Activated naive CD4-positive, alpha-beta T cell treated with anti-CD3 and anti-CD28 coated beads, Interleukin-2, amount 50 U/mL, for 72 hours (primary cell): Measurements from ENCODE around the gene LYRM4. TPM values are rescaled to one million over a fixed set of nuclear protein-coding genes. Genes with fewer than 3 reads are reported as not detected.
"Not testable (repeated sequence)": the region's sequence is repeated elsewhere in the genome, so short reads cannot be mapped to it uniquely, and the experiment has no call there.

Experiments
- ATAC-seq, 2 donors: fragments of 150-1000 bp; cut with Tn5 transposase; 2 replicates each; pipeline ENCODE4 v1.10.0; 2021; ENCODE audit warnings: mild to moderate bottlenecking in 2 of 2, moderate library complexity in 2 of 2
- DNase-seq, 2 donors: peaks; one replicate each; pipeline ENCODE4 v3.0.0; 2021 to 2022; ENCODE audit warnings: low spot score in 2 of 2
- H3K27ac Mint-ChIP-seq, 2 donors: one replicate each; pipeline ENCODE4 v1.8.0; 2022; ENCODE audit warnings: mild to moderate bottlenecking in 2 of 2, mixed read lengths in 2 of 2
- H3K36me3 Mint-ChIP-seq, 2 donors: one replicate each; pipeline ENCODE4 v1.8.0; 2022; ENCODE audit warnings: mixed read lengths in 2 of 2
- H3K9me3 Mint-ChIP-seq, 2 donors: one replicate each; pipeline ENCODE4 v1.8.0; 2022; ENCODE audit warnings: mixed read lengths in 2 of 2
- total RNA-seq, 2 donors: library from RNA; stranded (reverse); gene quantifications; one replicate each; pipeline ENCODE4 v1.2.3, GENCODE V29; 2022

The LYRM4 gene
- total RNA-seq, 2 donors from 2014 or later: 32.7 to 40.7 TPM

DNA sequence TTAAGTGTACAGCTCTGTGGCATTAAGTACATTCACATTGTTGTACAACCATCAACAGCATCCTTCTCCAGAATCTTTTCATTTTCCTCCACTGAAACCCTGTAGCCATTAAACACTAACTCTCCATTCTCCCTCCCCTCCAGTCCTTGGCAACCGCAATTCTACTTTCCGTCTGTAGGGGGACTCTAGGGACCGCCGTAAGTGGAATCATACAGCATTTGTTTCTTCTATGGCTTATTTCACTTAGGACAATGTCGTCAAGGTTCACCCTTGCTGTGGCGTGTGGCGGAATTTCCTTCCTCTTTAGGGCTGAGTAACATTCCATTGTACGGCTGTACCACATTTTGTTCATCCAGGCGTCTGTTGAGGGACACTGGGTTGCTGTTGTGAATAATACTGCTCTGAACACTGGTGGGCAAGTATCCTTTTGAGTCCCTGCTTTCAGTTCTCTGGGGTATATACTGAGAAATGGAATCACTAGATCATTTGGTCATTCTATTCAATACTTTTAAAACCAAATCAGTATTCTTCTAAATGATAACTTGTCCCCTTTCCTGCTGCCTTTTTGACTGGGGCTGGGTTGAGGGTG lies 124.9 kb downstream of the LYRM4 start:
- ATAC-seq (no peak), DNase-seq (peak in 1 of 2 donors; percentile 43)
- no peaks in the 10 kb centered on the region for H3K9me3 Mint-ChIP-seq
- no peaks in the 10 kb centered on the region for H3K36me3 Mint-ChIP-seq
- no peak overlapping the region for H3K27ac Mint-ChIP-seq

DNA sequence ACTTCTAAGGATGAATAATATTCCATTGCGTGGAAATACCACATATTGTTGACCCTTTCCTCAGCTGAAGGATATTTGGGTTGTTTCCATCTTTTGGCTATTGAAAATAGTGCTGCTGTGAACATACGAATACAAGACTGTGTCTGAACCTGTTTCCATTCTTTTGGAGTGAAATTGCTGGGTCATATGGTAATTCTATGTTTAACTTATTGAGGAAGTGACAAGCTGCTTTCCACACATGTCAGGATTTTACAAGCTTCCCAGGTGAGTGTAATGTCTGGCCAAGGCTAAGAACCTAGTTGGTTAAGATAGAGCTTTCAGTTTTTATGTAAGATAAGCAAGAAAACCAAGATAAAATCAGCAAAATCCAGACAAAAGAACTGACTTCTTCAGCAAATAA lies 126.8 kb downstream of the LYRM4 start:
- ATAC-seq: no peak
- H3K9me3 Mint-ChIP-seq: no peaks in the 10 kb centered on the region
- DNase-seq: no peak

DNA sequence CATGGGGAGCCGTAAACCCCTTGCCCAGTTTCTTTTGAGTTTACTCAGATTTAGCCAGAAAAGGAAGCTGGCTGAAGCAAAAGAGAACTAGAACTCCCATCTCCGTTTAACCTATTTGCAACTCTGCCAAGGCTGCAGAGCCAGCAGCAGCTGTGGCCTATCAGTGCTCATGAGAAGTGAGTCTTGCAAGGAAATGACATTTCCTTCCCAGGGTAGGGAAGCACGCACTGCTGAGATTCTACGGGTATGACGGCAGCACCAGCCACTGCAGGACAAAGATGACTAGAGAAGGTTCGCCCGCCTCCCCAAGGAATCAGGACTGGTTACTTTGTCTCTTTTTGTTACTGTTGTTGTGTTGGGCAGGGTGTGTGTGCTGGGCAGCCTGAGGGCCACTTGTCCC lies 128.0 kb downstream of the LYRM4 start:
- H3K36me3 Mint-ChIP-seq: no peaks in the 10 kb centered on the region

More for the DNA sequence above, 126.8 kb downstream of the LYRM4 start:
- no peak overlapping the region for H3K27ac Mint-ChIP-seq
- H3K36me3 Mint-ChIP-seq: no peaks in the 10 kb centered on the region

GRCh38 chr6:5130135-5130866 lies 130.4 kb downstream of the LYRM4 start:
- Mint-ChIP-seq H3K9me3 (no peaks in the 10 kb centered on the region), H3K36me3 (no peaks in the 10 kb centered on the region), H3K27ac (no peak overlapping the region)
- ATAC-seq (no peak), DNase-seq (no peak)

More for the DNA sequence above, 128.0 kb downstream of the LYRM4 start:
- Mint-ChIP-seq H3K27ac (no peak overlapping the region), H3K9me3 (no peaks in the 10 kb centered on the region)
- DNase-seq (no peak), ATAC-seq (no peak)

DNA sequence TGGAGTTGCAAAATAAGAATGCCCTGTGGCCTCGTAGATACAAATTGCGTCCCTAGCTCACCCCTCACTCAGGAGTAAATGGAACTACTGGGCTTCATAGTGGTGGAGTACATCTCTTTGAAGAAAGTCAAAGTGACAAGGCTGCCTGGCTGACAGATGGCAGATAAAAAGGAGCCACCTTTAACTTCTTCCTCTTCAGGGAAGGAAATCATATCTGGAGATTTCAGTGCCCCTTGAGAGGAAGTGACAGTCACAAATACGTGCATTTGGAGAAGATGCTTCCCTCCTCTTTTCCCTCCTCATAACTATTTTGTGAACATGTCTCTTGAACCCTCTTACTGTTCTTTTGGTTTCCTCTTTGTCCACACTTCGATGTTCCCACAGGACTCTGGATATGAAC lies 132.4 kb downstream of the LYRM4 start:
- H3K36me3 Mint-ChIP-seq: no peaks in the 10 kb centered on the region
- no peaks in the 10 kb centered on the region for H3K9me3 Mint-ChIP-seq
- ATAC-seq (no peak), DNase-seq (no peak)
- H3K27ac Mint-ChIP-seq: peak overlapping the region in 1 of 2 donors; percentile 61

GRCh38 chr6:5127106-5127687 lies 133.6 kb downstream of the LYRM4 start:
- H3K27ac Mint-ChIP-seq: no peak overlapping the region

DNA sequence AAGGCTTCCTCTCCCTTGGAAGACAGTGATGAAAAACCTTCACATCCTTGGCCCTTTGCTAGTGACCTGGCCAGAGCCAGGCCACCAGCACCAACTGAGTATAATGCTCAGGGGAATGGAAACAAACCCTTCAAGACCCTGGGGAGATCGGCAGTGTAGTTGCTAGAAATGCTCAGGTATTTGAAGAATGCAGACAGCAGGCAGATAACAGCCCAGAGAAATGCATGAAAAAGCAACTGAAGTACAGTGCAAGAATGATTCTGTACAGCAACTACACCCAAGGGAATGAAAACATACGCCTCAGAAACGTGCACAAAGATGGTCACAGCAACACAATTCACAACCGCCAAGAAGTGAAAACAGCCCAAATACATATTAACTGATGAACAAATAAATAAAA lies 134.5 kb downstream of the LYRM4 start:
- H3K27ac Mint-ChIP-seq: no peak overlapping the region
- no peak for DNase-seq
- no peak for ATAC-seq
- H3K9me3 Mint-ChIP-seq: peaks cover 0 to under 1% of the 10 kb centered on the region in 2 donors
- no peaks in the 10 kb centered on the region for H3K36me3 Mint-ChIP-seq

More at GRCh38 chr6:5127106-5127687, 133.6 kb downstream of the LYRM4 start:
- no peak for ATAC-seq
- Mint-ChIP-seq H3K9me3 (no peaks in the 10 kb centered on the region), H3K36me3 (no peaks in the 10 kb centered on the region)
- DNase-seq: no peak

DNA sequence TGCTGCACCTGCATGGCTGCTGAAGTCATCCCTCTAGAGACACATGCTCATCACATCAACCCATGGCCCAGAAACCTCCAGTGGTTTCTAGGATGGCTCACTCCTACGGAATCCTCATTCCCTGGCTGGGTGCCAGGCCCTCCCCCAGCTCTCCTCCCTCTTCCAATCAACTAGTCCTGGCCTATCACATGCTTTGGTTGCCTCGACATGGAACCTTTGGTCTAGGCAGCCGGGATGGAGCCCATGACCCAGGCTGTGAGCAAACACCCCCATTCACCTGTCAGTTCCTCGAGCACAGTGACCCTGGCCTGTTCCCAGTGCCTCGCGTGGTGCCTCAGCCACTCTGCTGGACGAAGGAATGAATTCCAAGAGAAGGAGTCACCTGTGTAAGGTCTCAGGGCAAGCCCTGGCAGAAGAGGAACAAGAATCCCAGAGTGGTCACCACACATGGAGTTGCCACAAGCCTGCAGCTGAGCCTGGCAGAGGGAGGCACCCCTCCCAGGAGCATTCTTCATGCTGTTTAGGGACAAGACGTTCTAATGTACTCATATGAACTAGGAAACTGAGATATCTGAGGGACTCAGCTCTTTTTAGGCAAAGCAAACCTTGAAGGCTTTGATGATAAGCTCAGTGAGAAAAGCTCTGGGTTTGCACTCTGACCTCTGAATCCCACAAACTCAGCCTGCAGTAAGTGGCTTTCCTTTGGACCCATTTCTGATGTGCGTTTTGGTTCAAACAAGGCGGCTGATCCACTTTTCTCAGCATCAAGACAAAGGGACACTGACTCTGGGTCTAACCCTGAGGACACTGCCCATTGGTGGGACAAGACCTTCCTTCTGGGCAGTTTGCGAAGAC lies 135.4 kb downstream of the LYRM4 start:
- H3K9me3 Mint-ChIP-seq: peaks cover 0 to 3% of the 10 kb centered on the region in 2 donors
- no peak for ATAC-seq

GRCh38 chr6:5124526-5124925 lies 136.2 kb downstream of the LYRM4 start:
- DNase-seq (no peak), ATAC-seq (no peak)
- no peak overlapping the region for H3K27ac Mint-ChIP-seq
- H3K9me3 Mint-ChIP-seq: peaks cover 0 to 3% of the 10 kb centered on the region in 2 donors
- no peaks in the 10 kb centered on the region for H3K36me3 Mint-ChIP-seq

More for the DNA sequence above, 135.4 kb downstream of the LYRM4 start:
- Mint-ChIP-seq H3K36me3 (no peaks in the 10 kb centered on the region), H3K27ac (peak overlapping the region in 1 of 2 donors; percentile 50)
- no peak for DNase-seq

- ATAC-seq (no peak), DNase-seq (no peak)
- no peak overlapping the region for H3K27ac Mint-ChIP-seq
- no peaks in the 10 kb centered on the region for H3K36me3 Mint-ChIP-seq
- H3K9me3 Mint-ChIP-seq: peaks cover 0 to 3% of the 10 kb centered on the region in 2 donors
Measured at GRCh38 chr6:5123296-5124143, 137.2 kb downstream of the LYRM4 start.

DNA sequence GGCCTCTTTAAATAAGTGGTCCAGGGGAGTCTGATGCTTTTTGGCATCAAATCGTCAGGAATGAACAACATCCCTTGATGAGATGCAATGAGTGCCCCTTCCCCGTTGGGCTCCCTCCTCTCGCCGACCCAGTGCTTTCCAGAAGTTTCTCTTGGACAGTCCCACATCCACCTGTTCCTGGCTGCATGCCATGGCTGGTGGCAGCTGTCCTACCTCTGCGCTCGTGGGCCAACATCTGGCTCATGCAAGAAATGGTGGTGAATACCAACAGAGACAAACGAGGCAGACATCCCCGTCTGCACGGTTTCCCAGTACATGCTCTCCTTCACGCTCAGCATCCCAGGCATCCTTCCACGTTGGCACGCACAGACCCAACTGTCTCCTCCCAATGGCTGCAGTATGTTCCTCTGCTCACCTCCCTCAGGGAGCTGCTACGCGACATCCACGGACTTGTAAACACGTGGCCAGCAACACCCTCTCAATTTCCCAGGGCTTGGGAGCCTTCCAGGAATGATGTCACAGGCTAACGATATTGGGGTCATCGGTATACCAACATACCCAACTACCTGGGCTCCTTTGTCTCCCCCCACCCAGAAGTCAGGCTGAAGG lies 138.1 kb downstream of the LYRM4 start:
- Mint-ChIP-seq H3K27ac (no peak overlapping the region), H3K36me3 (no peaks in the 10 kb centered on the region), H3K9me3 (peaks cover 0 to 3% of the 10 kb centered on the region in 2 donors)
- DNase-seq (no peak), ATAC-seq (no peak)

DNA sequence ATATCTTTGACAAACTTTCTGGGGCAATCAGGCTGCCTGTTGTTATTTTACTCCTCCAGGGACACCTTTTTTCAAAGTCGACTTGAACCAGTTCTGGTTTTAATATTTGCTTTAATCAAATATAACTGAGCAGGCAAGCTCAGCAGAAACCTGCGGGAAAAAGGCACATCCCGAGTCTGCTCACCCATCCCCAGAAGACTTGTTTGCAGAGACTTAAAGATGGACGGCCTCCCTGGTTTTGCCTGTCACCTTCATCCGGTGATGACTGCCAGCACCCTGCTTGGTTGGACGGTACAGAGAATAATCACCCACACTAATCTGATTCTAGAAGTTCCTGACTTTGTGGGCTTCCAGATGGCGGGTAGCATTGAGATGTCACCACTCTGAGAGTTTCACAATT lies 138.8 kb downstream of the LYRM4 start:
- ATAC-seq (no peak), DNase-seq (no peak)
- Mint-ChIP-seq H3K36me3 (no peaks in the 10 kb centered on the region), H3K9me3 (peaks cover 0 to 3% of the 10 kb centered on the region in 2 donors), H3K27ac (no peak overlapping the region)

DNA sequence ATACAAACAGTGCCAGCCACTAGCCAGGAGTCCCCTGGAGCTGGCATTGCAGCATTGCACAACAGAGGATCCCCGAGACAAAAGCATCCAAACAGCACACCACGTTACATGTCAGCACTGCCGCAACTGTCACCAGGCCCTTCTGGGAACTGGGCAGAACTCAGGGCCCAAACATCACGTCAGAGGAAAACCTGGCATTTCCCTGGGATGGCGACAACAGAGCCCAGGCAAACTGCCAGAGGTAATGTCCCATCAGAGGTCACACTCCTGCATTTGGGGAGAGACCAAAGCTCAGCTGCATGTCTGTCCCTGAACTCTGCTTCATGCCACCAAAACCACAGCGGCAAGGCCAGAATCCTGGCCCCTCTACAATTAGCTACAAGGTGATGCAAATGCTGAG lies 139.3 kb downstream of the LYRM4 start:
- no peak for ATAC-seq
- H3K36me3 Mint-ChIP-seq: no peaks in the 10 kb centered on the region

DNA sequence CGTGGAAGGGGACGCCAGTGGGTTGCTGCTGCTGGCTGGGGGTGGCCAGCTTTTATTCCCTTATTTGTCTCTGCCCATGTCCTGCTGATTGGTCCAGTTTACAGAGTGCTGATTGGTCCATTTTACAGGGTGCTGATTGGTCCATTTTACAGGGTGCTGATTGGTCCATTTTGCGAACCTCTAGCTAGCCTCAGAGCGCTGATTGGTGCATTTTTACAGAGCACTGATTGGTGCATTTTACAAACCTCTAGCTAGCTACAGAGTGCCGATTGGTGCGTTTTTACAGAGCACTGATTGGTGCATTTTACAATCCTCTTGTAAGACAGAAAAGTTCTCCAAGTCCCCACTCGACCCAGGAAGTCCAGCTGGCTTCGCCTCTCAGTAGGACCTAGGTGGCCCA lies 140.2 kb downstream of the LYRM4 start:
- H3K27ac Mint-ChIP-seq, ATAC-seq, DNase-seq, H3K36me3 Mint-ChIP-seq, H3K9me3 Mint-ChIP-seq: not testable (repeated sequence)

More for the DNA sequence above, 139.3 kb downstream of the LYRM4 start:
- DNase-seq: no peak
- Mint-ChIP-seq H3K9me3 (peaks cover 0 to 3% of the 10 kb centered on the region in 2 donors), H3K27ac (peak overlapping the region in 1 of 2 donors; percentile 65)

DNA sequence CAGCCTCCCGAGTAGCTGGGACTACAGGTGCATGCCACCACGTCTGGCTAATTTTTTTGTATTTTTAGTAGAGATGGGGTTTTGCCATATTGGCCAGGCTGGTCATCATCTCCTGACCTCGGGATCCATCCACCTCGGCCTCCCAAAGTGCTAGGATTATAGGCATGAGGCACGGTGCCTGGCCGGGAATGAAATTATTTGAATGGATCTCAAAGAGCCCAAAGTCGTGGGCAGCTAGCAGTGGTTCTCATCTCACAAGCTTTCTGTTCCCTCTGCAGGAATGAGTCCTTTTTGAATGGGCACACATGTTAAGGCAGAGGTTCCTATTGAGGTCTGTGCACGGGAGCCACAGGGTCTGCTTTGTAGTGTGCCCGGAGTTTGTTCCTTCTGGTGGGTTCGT lies 140.7 kb downstream of the LYRM4 start:
- no peak overlapping the region for H3K27ac Mint-ChIP-seq
- no peaks in the 10 kb centered on the region for H3K36me3 Mint-ChIP-seq
- peaks cover 0 to 3% of the 10 kb centered on the region in 2 donors for H3K9me3 Mint-ChIP-seq
- ATAC-seq (no peak), DNase-seq (no peak)
